ENCODE measurements around the gene LRIT2. TPM values are rescaled to one million over a fixed set of nuclear protein-coding genes. Genes with fewer than 3 reads are reported as not detected.

Gene LRIT2
- total RNA-seq, 1 experiment from 2014 or later = not detected

GRCh38 chr10:84193327-84193726 is 32.0 kb downstream of the LRIT2 start:
- no peak overlapping the region for H3K27ac ChIP-seq (ENCODE audit: low read length)
- peaks cover 13% of the 10 kb centered on the region for H3K4me1 ChIP-seq (ENCODE audit: control insufficient read depth, insufficient read depth, low read length)
- no peak overlapping the region for H3K4me3 ChIP-seq (ENCODE audit: low read depth in 2 of 2, low read length in 2 of 2)
- ATAC-seq (no peak), DNase-seq (ENCODE audit: low read depth, low spot score) (no peak)
- peaks cover 35% of the 10 kb centered on the region for H3K27me3 ChIP-seq (ENCODE audit: control insufficient read depth, insufficient read depth, low read length)
- in situ Hi-C loops (cut with HindIII; ENCODE audit: low pct_unique_long_range_greater_than_20kb, low sequenced_read_pairs) = no loop called here
- no peaks in the 10 kb centered on the region for H3K36me3 ChIP-seq (ENCODE audit: control insufficient read depth, insufficient read depth, low read length)
- POLR2A ChIA-PET = no interaction called here
- TF ChIP-seq CTCF (IDR thresholded peaks at IDR 0.05) (no peak), TCF7L2 (IDR thresholded peaks at IDR 0.05; ENCODE audit: low read depth, low read length) (no peak)
- H3K9me3 ChIP-seq (ENCODE audit: control insufficient read depth, insufficient read depth, low read depth, low read length) = no peaks in the 10 kb centered on the region
- BruUV-seq (replicated peaks) = no TSS peak
- CTCF ChIA-PET = no interaction called here
- intact Hi-C loops (cut with micrococcal nuclease; ENCODE audit: unreplicated experiment) = no loop called here

GRCh38 chr10:84191106-84191505 is 34.2 kb downstream of the LRIT2 start:
- TF ChIP-seq SIN3A (IDR thresholded peaks at IDR 0.05; ENCODE audit: borderline replicate concordance, insufficient read depth, low read depth, low read length) (no peak), CTCF (IDR thresholded peaks at IDR 0.05) (no peak), TCF7L2 (IDR thresholded peaks at IDR 0.05; ENCODE audit: low read depth, low read length) (no peak), POLR2AphosphoS5 (IDR thresholded peaks at IDR 0.05; ENCODE audit: low read depth, low read length) (no peak), REST (IDR thresholded peaks at IDR 0.05; ENCODE audit: insufficient read depth in 1 of 2, low read depth in 2 of 2, low read length in 1 of 2) (no peak)
- CTCF ChIA-PET = no interaction called here
- H3K36me3 ChIP-seq (ENCODE audit: control insufficient read depth, insufficient read depth, low read length) = no peaks in the 10 kb centered on the region
- BruUV-seq (replicated peaks) = no TSS peak
- in situ Hi-C loops (cut with HindIII; ENCODE audit: low pct_unique_long_range_greater_than_20kb, low sequenced_read_pairs) (no loop called here), intact Hi-C loops (cut with micrococcal nuclease; ENCODE audit: unreplicated experiment) (no loop called here)
- no peak for ATAC-seq
- H3K4me1 ChIP-seq (ENCODE audit: control insufficient read depth, insufficient read depth, low read length) = peaks cover 9% of the 10 kb centered on the region
- no peak overlapping the region for H3K4me3 ChIP-seq (ENCODE audit: low read depth in 2 of 2, low read length in 2 of 2)
- no peak overlapping the region for H3K27ac ChIP-seq (ENCODE audit: low read length)
- POLR2A ChIA-PET = no interaction called here
- peaks cover 25% of the 10 kb centered on the region for H3K27me3 ChIP-seq (ENCODE audit: control insufficient read depth, insufficient read depth, low read length)
- DNase-seq (ENCODE audit: low read depth, low spot score) = no peak
- no peaks in the 10 kb centered on the region for H3K9me3 ChIP-seq (ENCODE audit: control insufficient read depth, insufficient read depth, low read depth, low read length)
